Gastrocnemius medialis (tissue), 4 donors: ENCODE data around the gene BCAN. TPM values are rescaled to one million over a fixed set of nuclear protein-coding genes. Genes with fewer than 3 reads are reported as not detected.

ENCODE experiments used
- ATAC-seq, 2 donors: fragments of 150-250 bp; one replicate each; pipeline ENCODE4 v1.9.1; 2016
- DNase-seq, 2 donors: peaks; one replicate each; pipeline ENCODE4 v3.0.0-alpha.2; 2019
- H3K27ac ChIP-seq, 4 donors: fragments of 200-600 bp; sonication (generic); 1 replicate in 1 of 4; 2 replicates in 3 of 4; pipeline ENCODE4 v1.5.1; 2016 to 2018; ENCODE audit warnings: mild to moderate bottlenecking in 2 of 4, moderate library complexity in 1 of 4
- H3K27me3 ChIP-seq, 3 donors: fragments of 200-600 bp; sonication (generic) in 2 of 3; 1 replicate in 1 of 3; 2 replicates in 2 of 3; pipeline versions ENCODE4 v1.5.1 to v1.6.0; 2016 to 2019; ENCODE audit warnings: mild to moderate bottlenecking in 1 of 3, moderate library complexity in 1 of 3
- H3K36me3 ChIP-seq, 2 donors: fragments of 200-600 bp; sonication (generic) in 1 of 2; one replicate each; pipeline ENCODE4 v1.5.1; 2017 to 2018
- H3K4me1 ChIP-seq, 2 donors: fragments of 200-600 bp; sonication (generic) in 1 of 2; one replicate each; pipeline ENCODE4 v1.5.1; 2016 to 2017; ENCODE audit warnings: mild to moderate bottlenecking in 2 of 2
- H3K4me3 ChIP-seq, 4 donors: fragments of 200-600 bp; sonication (generic) in 3 of 4; 1 replicate in 1 of 4; 2 replicates in 3 of 4; pipeline ENCODE4 v1.5.1; 2016 to 2019; ENCODE audit warnings: mild to moderate bottlenecking in 2 of 4
- H3K9me3 ChIP-seq, 3 donors: fragments of 200-600 bp; sonication (generic) in 2 of 3; 1 replicate in 1 of 3; 2 replicates in 2 of 3; pipeline ENCODE4 v1.5.1; 2016 to 2019
- POLR2A ChIP-seq, 2 donors: fragments of 450-650 bp; IDR thresholded peaks; one replicate each; pipeline ENCODE4 v1.6.1; 2017; ENCODE audit warnings: antibody characterized with exemption in 2 of 2, mild to moderate bottlenecking in 2 of 2, moderate library complexity in 2 of 2
- in situ Hi-C, 4 donors: fragments of 200-750 bp; cut with MboI; loops; one replicate each; pipeline versions ENCODE4 v1.15.0 to v1.8.0; 2017; ENCODE audit warnings: low sequenced_read_pairs in 4 of 4
- intact Hi-C: fragments of 100-400 bp; cut with DNase I; formaldehyde crosslinking; loops from one replicate; pipeline ENCODE4 v1.15.1; 2023; ENCODE audit warnings: low total_unique reads
- total RNA-seq, 4 donors: library from RNA; depleted of rRNA; stranded (reverse); fragments of >200 nt; gene quantifications; one replicate each; pipeline versions ENCODE4 v1.1.0 to v1.2.3, GENCODE V29; 2016
- TF ChIP-seq, protein P1 (sequence below), 5 experiments: fragments of 450-650 bp in 3 of 5; fragments of 200-600 bp in 2 of 5; sonication (generic) in 2 of 5; IDR thresholded peaks in 4 of 5; conservative IDR thresholded peaks in 1 of 5; 1 replicate in 4 of 5; 2 replicates in 1 of 5; pipeline ENCODE4 v1.5.1; 2016 to 2019; ENCODE audit warnings: antibody characterized with exemption in 5 of 5, mild to moderate bottlenecking in 3 of 5, moderate library complexity in 3 of 5

The BCAN gene
- total RNA-seq, 4 donors from 2014 or later, result 0.26 to 0.29 TPM; not detected in 2

DNA sequence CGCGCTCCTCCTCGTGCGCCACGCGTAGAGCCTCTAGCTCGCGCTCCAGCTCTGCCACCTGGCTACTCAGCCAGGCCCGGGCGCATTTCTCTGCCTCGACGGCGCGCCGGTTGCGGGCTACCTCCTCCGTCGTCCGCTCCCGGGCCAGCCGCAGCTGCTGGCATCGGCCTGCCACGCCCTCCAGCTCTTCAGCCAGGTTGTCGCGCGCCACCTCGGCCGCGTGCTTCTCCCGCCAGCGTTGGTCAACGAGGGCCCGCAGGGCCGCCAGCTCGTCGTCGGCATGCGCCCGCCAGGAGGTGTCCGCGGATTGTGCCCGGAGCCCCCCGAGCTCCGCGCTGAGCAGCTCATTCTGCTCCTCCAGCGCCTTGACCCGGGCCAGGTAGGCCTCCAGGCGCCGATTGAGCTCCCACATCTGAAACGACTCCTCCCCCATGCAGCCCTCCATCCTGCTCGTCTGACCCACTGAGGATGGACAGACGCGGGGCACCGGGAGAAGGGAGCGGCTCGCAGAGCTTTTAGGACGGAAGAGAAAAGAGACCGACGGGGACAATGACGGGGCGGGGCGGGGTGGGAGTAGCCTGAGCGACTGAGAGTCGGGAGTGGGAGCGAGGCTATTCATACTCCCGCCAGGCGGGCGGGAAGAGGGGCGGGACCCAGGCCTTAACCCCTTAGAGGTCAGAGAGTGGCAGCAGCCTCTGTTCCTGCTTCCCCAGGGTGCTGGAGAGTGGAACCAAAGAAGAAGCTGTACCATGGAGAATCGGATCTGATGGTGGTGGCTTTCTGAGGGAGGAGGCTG, 35.1 kb downstream of the BCAN start, which contains the start of gene NES:
Gene NES, minus strand, starts transcription at position 588 of the 796 bp plus-strand sequence. Its CDS starts 143 bp downstream, at position 445.
- Histone ChIP-seq H3K27ac (peak within 1 kb of the TSS; percentile 73 to 79 (median 77)), H3K9me3 (no peaks in the 10 kb centered on the region), H3K27me3 (no peaks in the 10 kb centered on the region), H3K4me3 (peak within 1 kb of the TSS; percentile 54 to 64 (median 64)), H3K4me1 (peaks cover 25 to 45% of the 10 kb centered on the region in 2 donors), H3K36me3 (no peaks in the 10 kb centered on the region)
- intact Hi-C loops (loop anchor here (5.0 kb wide), 1 partner anchor 220 kb away; no protein-coding TSS in a partner anchor), in situ Hi-C loops (loop anchor here in 2 of 4 donors (25.0 kb wide), 2 partner anchors 185 to 210 kb away; partner anchors contain the start of genes INSRR (in 1 of the 2), NTRK1 (in 1 of the 2) and PEAR1 (in 1 of the 2))
- peak; percentile 29 to 55 for TF ChIP-seq POLR2A (IDR thresholded peaks at IDR 0.05)
- TF ChIP-seq, protein P1, sequence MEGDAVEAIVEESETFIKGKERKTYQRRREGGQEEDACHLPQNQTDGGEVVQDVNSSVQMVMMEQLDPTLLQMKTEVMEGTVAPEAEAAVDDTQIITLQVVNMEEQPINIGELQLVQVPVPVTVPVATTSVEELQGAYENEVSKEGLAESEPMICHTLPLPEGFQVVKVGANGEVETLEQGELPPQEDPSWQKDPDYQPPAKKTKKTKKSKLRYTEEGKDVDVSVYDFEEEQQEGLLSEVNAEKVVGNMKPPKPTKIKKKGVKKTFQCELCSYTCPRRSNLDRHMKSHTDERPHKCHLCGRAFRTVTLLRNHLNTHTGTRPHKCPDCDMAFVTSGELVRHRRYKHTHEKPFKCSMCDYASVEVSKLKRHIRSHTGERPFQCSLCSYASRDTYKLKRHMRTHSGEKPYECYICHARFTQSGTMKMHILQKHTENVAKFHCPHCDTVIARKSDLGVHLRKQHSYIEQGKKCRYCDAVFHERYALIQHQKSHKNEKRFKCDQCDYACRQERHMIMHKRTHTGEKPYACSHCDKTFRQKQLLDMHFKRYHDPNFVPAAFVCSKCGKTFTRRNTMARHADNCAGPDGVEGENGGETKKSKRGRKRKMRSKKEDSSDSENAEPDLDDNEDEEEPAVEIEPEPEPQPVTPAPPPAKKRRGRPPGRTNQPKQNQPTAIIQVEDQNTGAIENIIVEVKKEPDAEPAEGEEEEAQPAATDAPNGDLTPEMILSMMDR (IDR thresholded peaks at IDR 0.05 in 4 of 5, conservative IDR thresholded peaks at IDR 0.05 in 1 of 5), result no peak
- DNase-seq (no peak), ATAC-seq (peak; percentile 40 to 52)

DNA sequence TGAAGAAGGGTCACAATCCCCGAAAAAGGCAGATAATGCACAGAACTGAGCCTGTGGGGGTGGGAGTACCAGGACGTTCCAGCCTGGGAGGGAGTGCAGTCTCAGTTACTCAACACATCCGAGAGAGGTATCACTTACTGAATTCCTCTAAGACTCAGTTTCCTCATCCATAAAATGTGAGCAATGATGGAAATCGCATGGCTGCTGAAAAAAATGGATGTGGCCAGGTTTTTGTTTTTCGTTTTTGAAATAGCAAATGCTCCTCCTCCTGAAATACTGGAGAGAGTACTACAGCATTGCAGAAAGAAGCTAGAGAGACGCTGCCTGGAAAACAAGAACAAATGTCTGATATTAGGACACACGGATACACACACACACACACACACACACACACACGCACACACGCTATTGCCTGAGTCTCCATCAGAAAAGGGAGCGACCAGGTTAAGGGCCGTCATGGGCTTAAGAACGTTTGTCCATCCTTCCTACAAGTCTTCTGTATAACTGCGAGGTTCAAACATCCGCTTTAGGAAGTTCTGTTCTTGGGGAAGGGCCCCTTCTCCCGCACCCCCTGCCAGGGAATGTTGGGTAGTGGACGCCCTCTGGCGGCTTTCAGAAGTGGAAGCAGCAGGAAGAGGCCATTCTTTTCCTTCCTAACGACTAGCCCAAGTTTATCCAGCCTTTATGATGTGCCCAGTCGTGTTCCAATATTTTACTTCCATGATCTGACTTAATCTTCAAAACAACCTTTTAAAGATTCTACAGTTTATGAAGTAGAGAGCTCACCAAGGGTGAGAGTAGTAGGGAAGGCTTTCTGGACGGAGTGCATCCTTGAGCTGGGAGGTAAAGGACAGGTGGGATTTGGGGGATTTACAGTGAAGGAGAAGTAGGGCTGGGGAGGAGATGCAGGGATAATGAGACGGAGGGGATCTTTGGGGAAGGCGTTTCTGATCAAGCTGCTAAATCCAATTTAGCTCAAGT, 36.0 kb downstream of the BCAN start:
- DNase-seq (peak; percentile 47 to 68), ATAC-seq (peak; percentile 72 to 79)
- peak overlapping the region; percentile 54 to 64 (median 64) for H3K4me3 ChIP-seq
- H3K27me3 ChIP-seq, result no peaks in the 10 kb centered on the region
- no peaks in the 10 kb centered on the region for H3K9me3 ChIP-seq
- in situ Hi-C loops, result loop anchor here in 2 of 4 donors (25.0 kb wide), 2 partner anchors 184 to 209 kb away; partner anchors contain the start of genes INSRR (in 1 of the 2), NTRK1 (in 1 of the 2) and PEAR1 (in 1 of the 2)
- peak overlapping the region; percentile 73 to 79 (median 77) for H3K27ac ChIP-seq
- intact Hi-C loops, result loop anchor here (1.0 to 5.0 kb wide), 2 partner anchors 18 to 221 kb away; no protein-coding TSS in a partner anchor
- TF ChIP-seq, protein P1 (IDR thresholded peaks at IDR 0.05 in 4 of 5, conservative IDR thresholded peaks at IDR 0.05 in 1 of 5), result peak; percentile 92 to 99 (median 93)
- TF ChIP-seq POLR2A (IDR thresholded peaks at IDR 0.05), result no peak
- H3K36me3 ChIP-seq, result no peaks in the 10 kb centered on the region
- peaks cover 25 to 45% of the 10 kb centered on the region in 2 donors for H3K4me1 ChIP-seq

DNA sequence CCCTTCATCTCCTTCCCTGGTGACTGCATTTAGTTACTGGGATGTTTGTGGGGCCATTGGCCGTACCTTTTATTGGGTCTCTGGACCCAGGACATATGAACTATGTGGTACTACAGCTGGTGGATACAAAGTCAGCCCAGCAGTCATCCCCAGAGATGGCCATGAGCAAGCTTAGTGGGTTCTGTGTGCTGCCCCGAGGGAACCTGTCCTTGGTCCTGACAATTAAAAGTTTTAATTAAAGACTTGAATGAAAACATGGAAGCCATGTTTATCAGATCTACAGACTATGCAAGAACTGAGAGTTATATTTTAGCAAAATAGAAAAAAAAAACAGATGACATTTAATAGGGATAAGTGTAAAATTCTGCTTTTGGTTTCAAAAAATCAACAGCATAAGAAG, 38.1 kb downstream of the BCAN start:
- in situ Hi-C loops (loop anchor here in 2 of 4 donors (25.0 kb wide), 2 partner anchors 182 to 207 kb away; partner anchors contain the start of genes INSRR (in 1 of the 2), NTRK1 (in 1 of the 2) and PEAR1 (in 1 of the 2)), intact Hi-C loops (no loop called here)
- no peaks in the 10 kb centered on the region for H3K9me3 ChIP-seq
- no peak overlapping the region for H3K4me3 ChIP-seq
- ATAC-seq, result no peak
- no peak for TF ChIP-seq POLR2A (IDR thresholded peaks at IDR 0.05)
- TF ChIP-seq, protein P1 (IDR thresholded peaks at IDR 0.05 in 4 of 5, conservative IDR thresholded peaks at IDR 0.05 in 1 of 5), result no peak
- no peak for DNase-seq
- H3K27me3 ChIP-seq, result no peaks in the 10 kb centered on the region
- no peaks in the 10 kb centered on the region for H3K36me3 ChIP-seq
- no peak overlapping the region for H3K27ac ChIP-seq
- H3K4me1 ChIP-seq, result peaks cover 15 to 25% of the 10 kb centered on the region in 2 donors
